Fibroblast of skin of right quadriceps (primary cell): ENCODE results near the gene SPTB.

Experiments
- DNase-seq: peaks from one replicate; pipeline ENCODE4 v3.0.0-alpha.2; 2013

SPTB gene

GRCh38 chr14:64743061-64743460, 136.6 kb downstream of the SPTB start:
- DNase-seq = no peak

- no peak for DNase-seq
Observed at GRCh38 chr14:64741961-64742360, 137.7 kb downstream of the SPTB start.

GRCh38 chr14:64741200-64741599, 138.5 kb downstream of the SPTB start:
- no peak for DNase-seq

GRCh38 chr14:64738281-64738804, 141.4 kb downstream of the SPTB start:
- no peak for DNase-seq

- DNase-seq = no peak
Observed at GRCh38 chr14:64737391-64738280, 142.1 kb downstream of the SPTB start.

- no peak for DNase-seq
Observed at GRCh38 chr14:64736271-64737169, 143.2 kb downstream of the SPTB start.

GRCh38 chr14:64734990-64735389, 144.7 kb downstream of the SPTB start:
- DNase-seq = no peak

GRCh38 chr14:64733899-64734298, 145.8 kb downstream of the SPTB start:
- DNase-seq = no peak

- no peak for DNase-seq
Observed at GRCh38 chr14:64733321-64733720, 146.4 kb downstream of the SPTB start.

GRCh38 chr14:64732536-64733120, 147.1 kb downstream of the SPTB start:
- DNase-seq = no peak

GRCh38 chr14:64732066-64732465, 147.6 kb downstream of the SPTB start:
- no peak for DNase-seq

- no peak for DNase-seq
Observed at GRCh38 chr14:64731141-64731581, 148.5 kb downstream of the SPTB start.

- no peak for DNase-seq
Observed at GRCh38 chr14:64730681-64731080, 149.0 kb downstream of the SPTB start.

- no peak for DNase-seq
Observed at GRCh38 chr14:64730061-64730440, 149.7 kb downstream of the SPTB start.

- DNase-seq = no peak
Observed at GRCh38 chr14:64729386-64730060, 150.2 kb downstream of the SPTB start.

GRCh38 chr14:64728856-64729255, 150.9 kb downstream of the SPTB start:
- DNase-seq = no peak

GRCh38 chr14:64728106-64728505, 151.6 kb downstream of the SPTB start:
- no peak for DNase-seq

- DNase-seq = no peak
Observed at GRCh38 chr14:64727551-64728071, 152.1 kb downstream of the SPTB start.

GRCh38 chr14:64726585-64726890, 153.2 kb downstream of the SPTB start:
- DNase-seq = no peak

GRCh38 chr14:64725879-64726584, 153.7 kb downstream of the SPTB start:
- no peak for DNase-seq

GRCh38 chr14:64725261-64725815, 154.4 kb downstream of the SPTB start:
- DNase-seq = no peak

- no peak for DNase-seq
Observed at GRCh38 chr14:64724578-64724930, 155.2 kb downstream of the SPTB start.
